HepG2 (cell line): Measurements from ENCODE around the gene HMBS. TPM values are rescaled to one million over a fixed set of nuclear protein-coding genes. Genes with fewer than 3 reads are reported as not detected.

ENCODE experiments used
- BRD4 ChIP-seq: sonication (generic); formaldehyde crosslinking; IDR thresholded peaks from 2 replicates; pipeline ENCODE4 v1.4.0; 2020; ENCODE audit warnings: missing genetic modification reagents
- CHD4 ChIP-seq: fragments of 200-600 bp; sonication (generic); IDR thresholded peaks from 2 replicates; pipeline ENCODE4 v1.7.0; 2017; ENCODE audit warnings: mild to moderate bottlenecking, low read length, borderline replicate concordance
- DMAP1 ChIP-seq: IDR thresholded peaks from 2 replicates; pipeline ENCODE4 v1.6.1; 2016
- GABPB1 ChIP-seq: IDR thresholded peaks from 2 replicates; pipeline ENCODE4 v1.6.1; 2016; ENCODE audit warnings: mild to moderate bottlenecking, missing genetic modification reagents, moderate library complexity, missing compliant biosample characterization
- IRX3 ChIP-seq: sonication (generic); formaldehyde crosslinking; IDR thresholded peaks from 2 replicates; pipeline ENCODE4 v1.8.1; 2023; ENCODE audit warnings: mild to moderate bottlenecking, low read depth, missing genetic modification reagents, borderline replicate concordance
- KIAA2018 ChIP-seq: sonication (generic); formaldehyde crosslinking; IDR thresholded peaks from 2 replicates; pipeline ENCODE4 v1.5.0; 2020; ENCODE audit warnings: mild to moderate bottlenecking, missing genetic modification reagents, borderline replicate concordance
- KLF12 ChIP-seq: sonication (generic); formaldehyde crosslinking; IDR thresholded peaks from 2 replicates; pipeline ENCODE4 v1.4.0; 2020; ENCODE audit warnings: missing genetic modification reagents, borderline replicate concordance
- NFE2L1 ChIP-seq: sonication (generic); formaldehyde crosslinking; IDR thresholded peaks from 2 replicates; pipeline ENCODE4 v1.4.0; 2020; ENCODE audit warnings: missing genetic modification reagents, mild to moderate bottlenecking, borderline replicate concordance
- RBM22 ChIP-seq: fragments of 200-400 bp; formaldehyde crosslinking; optimal IDR thresholded peaks from 2 replicates; pipeline ENCODE3; 2017; ENCODE audit warnings: mild to moderate bottlenecking, low read length, moderate library complexity
- SATB2 ChIP-seq: sonication (generic); formaldehyde crosslinking; IDR thresholded peaks from 2 replicates; pipeline ENCODE4 v1.5.0; 2020; ENCODE audit warnings: missing genetic modification reagents
- ZNF230 ChIP-seq: sonication (generic); formaldehyde crosslinking; IDR thresholded peaks from 2 replicates; pipeline ENCODE4 v1.4.0; 2020; ENCODE audit warnings: mild to moderate bottlenecking, missing genetic modification reagents
- ZNF24 ChIP-seq: fragments of 450-650 bp; IDR thresholded peaks from 2 replicates; pipeline ENCODE4 v1.6.1; 2017; ENCODE audit warnings: antibody characterized with exemption, mild to moderate bottlenecking
- ZNF274 ChIP-seq: sonication (generic); formaldehyde crosslinking; IDR thresholded peaks from 2 replicates; pipeline ENCODE4 v1.5.1; 2020; ENCODE audit warnings: mild to moderate bottlenecking, missing genetic modification reagents
- ZNF746 ChIP-seq: sonication (generic); formaldehyde crosslinking; IDR thresholded peaks from 2 replicates; pipeline ENCODE4 v1.8.0; 2022; ENCODE audit warnings: mild to moderate bottlenecking, missing genetic modification reagents
- polyA plus RNA-seq, 8 experiments: library from polyadenylated mRNA; depleted of rRNA in 3 of 8; stranded (reverse) in 7 of 8; unstranded in 1 of 8; fragments of >200 nt; fragmentation: Illumina TruSeq in 4 of 8; extraction: Trizol in 4 of 8; gene quantifications; 2 replicates each; pipeline versions ENCODE4 v1.2.1 to v1.2.3, GENCODE V29; 2011 to 2016; ENCODE audit warnings: low read depth in 4 of 8, missing spikeins in 1 of 8, mixed read lengths in 1 of 8; ENCODE audit not compliant: insufficient read depth in 1 of 8
- total RNA-seq, 5 experiments: library from RNA; depleted of rRNA; stranded (reverse); fragments of >200 nt; fragmentation: Illumina TruSeq; extraction: Trizol; gene quantifications; 2 replicates each; pipeline ENCODE4 v1.2.3, GENCODE V29; 2016; ENCODE audit warnings: low read depth in 1 of 5
- TF ChIP-seq, protein P1 (sequence below), 2 experiments: fragments of 450-650 bp in 1 of 2; sonication (generic) in 1 of 2; formaldehyde crosslinking; IDR thresholded peaks; 2 replicates each; pipeline versions ENCODE4 v1.5.0 to v1.8.0; 2020 to 2022; ENCODE audit warnings: mild to moderate bottlenecking in 1 of 2, missing genetic modification reagents in 1 of 2
- TF ChIP-seq, protein P2 (sequence below): sonication (generic); formaldehyde crosslinking; IDR thresholded peaks from 2 replicates; pipeline ENCODE4 v1.4.0; 2020; ENCODE audit warnings: mild to moderate bottlenecking, missing genetic modification reagents, borderline replicate concordance

HMBS gene
- total and polyA plus RNA-seq, 2 of the 13 experiments (the other 11 are each of a cell fraction or from before 2014, with no cell fraction given), result 9.4 to 46.9 TPM

- TF ChIP-seq, protein P1, sequence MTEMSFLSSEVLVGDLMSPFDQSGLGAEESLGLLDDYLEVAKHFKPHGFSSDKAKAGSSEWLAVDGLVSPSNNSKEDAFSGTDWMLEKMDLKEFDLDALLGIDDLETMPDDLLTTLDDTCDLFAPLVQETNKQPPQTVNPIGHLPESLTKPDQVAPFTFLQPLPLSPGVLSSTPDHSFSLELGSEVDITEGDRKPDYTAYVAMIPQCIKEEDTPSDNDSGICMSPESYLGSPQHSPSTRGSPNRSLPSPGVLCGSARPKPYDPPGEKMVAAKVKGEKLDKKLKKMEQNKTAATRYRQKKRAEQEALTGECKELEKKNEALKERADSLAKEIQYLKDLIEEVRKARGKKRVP (CRISPR knock-in tag; IDR thresholded peaks at IDR 0.05), result no peak
- TF ChIP-seq ZNF746 (CRISPR knock-in tag) (no peak), ZNF274 (CRISPR knock-in tag) (no peak), CHD4 (no peak), SATB2 (CRISPR knock-in tag) (0 out of 2 replicates have a peak, but pooled peaks have one; percentile 29), ZNF24 (no peak), BRD4 (CRISPR knock-in tag) (no peak), KIAA2018 (CRISPR knock-in tag) (no peak), ZNF230 (CRISPR knock-in tag) (no peak), NFE2L1 (no peak), DMAP1 (CRISPR knock-in tag) (peak; percentile 98), KLF12 (no peak), RBM22 (no peak), IRX3 (no peak), GABPB1 (CRISPR knock-in tag) (peak; percentile 93)
- TF ChIP-seq, protein P2, sequence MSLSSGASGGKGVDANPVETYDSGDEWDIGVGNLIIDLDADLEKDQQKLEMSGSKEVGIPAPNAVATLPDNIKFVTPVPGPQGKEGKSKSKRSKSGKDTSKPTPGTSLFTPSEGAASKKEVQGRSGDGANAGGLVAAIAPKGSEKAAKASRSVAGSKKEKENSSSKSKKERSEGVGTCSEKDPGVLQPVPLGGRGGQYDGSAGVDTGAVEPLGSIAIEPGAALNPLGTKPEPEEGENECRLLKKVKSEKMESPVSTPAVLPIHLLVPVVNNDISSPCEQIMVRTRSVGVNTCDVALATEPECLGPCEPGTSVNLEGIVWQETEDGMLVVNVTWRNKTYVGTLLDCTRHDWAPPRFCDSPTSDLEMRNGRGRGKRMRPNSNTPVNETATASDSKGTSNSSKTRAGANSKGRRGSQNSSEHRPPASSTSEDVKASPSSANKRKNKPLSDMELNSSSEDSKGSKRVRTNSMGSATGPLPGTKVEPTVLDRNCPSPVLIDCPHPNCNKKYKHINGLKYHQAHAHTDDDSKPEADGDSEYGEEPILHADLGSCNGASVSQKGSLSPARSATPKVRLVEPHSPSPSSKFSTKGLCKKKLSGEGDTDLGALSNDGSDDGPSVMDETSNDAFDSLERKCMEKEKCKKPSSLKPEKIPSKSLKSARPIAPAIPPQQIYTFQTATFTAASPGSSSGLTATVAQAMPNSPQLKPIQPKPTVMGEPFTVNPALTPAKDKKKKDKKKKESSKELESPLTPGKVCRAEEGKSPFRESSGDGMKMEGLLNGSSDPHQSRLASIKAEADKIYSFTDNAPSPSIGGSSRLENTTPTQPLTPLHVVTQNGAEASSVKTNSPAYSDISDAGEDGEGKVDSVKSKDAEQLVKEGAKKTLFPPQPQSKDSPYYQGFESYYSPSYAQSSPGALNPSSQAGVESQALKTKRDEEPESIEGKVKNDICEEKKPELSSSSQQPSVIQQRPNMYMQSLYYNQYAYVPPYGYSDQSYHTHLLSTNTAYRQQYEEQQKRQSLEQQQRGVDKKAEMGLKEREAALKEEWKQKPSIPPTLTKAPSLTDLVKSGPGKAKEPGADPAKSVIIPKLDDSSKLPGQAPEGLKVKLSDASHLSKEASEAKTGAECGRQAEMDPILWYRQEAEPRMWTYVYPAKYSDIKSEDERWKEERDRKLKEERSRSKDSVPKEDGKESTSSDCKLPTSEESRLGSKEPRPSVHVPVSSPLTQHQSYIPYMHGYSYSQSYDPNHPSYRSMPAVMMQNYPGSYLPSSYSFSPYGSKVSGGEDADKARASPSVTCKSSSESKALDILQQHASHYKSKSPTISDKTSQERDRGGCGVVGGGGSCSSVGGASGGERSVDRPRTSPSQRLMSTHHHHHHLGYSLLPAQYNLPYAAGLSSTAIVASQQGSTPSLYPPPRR, result no peak
Measured at GRCh38 chr11:119101759-119102423, 17.2 kb downstream of the HMBS start, which contains the start of gene DPAGT1 (continued).
